T-helper 9 cell (primary cell): ENCODE results near the gene PLCB1.
"Not testable (repeated sequence)": the region's sequence is repeated elsewhere in the genome, so short reads cannot be mapped to it uniquely, and the experiment has no call there.

Experiments
- DNase-seq: peaks from one replicate; pipeline ENCODE4 v3.0.0-alpha.2; 2020

PLCB1 gene

GRCh38 chr20:8562356-8562755, 430.3 kb downstream of the PLCB1 start:
- DNase-seq: no peak

DNA sequence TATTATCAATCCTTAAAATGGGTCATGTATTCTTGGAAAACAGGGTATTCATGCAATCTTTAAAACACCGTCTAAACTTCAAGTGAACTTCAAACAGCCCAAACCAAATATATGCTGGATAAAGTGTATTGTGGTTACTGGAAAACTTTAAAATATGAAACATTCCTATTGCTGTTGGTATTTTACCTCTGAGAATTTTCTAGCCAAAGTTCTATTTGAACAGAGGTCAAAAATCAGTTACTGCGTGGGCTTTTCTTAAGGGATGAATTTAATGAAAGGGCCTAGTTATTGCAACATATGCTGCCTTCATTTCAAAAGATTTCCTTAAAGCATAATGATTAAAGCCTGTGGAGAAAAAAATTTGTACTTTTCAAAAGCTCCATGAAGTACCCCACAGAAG, 436.0 kb downstream of the PLCB1 start:
- no peak for DNase-seq

GRCh38 chr20:8569766-8570165, 437.7 kb downstream of the PLCB1 start:
- DNase-seq: no peak

GRCh38 chr20:8571611-8572010, 439.5 kb downstream of the PLCB1 start:
- no peak for DNase-seq

DNA sequence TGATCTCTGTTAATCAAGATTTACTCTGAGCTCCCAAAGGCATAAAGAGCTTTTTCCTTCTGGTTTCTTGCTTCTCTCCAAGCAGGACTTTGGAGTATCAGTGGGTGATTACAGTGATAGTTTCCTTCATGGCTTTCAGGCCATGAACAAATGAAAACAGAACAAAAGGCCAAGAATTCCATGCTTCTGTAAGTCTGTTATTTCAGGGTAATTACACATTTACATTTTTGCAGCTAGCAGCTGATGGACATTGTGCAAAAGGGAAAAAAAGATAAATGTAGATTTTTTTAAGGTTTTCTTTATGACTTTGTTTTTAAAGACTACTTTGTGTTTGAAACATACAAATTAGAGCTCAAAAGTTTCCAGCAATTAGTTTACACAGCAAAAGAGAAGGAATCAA, 441.6 kb downstream of the PLCB1 start:
- no peak for DNase-seq

GRCh38 chr20:8575114-8575513, 443.0 kb downstream of the PLCB1 start:
- no peak for DNase-seq

- no peak for DNase-seq
These were observed 446.2 kb downstream of the PLCB1 start for GRCh38 chr20:8578161-8578865.

- no peak for DNase-seq
These were observed 447.0 kb downstream of the PLCB1 start for GRCh38 chr20:8579035-8579434.

DNA sequence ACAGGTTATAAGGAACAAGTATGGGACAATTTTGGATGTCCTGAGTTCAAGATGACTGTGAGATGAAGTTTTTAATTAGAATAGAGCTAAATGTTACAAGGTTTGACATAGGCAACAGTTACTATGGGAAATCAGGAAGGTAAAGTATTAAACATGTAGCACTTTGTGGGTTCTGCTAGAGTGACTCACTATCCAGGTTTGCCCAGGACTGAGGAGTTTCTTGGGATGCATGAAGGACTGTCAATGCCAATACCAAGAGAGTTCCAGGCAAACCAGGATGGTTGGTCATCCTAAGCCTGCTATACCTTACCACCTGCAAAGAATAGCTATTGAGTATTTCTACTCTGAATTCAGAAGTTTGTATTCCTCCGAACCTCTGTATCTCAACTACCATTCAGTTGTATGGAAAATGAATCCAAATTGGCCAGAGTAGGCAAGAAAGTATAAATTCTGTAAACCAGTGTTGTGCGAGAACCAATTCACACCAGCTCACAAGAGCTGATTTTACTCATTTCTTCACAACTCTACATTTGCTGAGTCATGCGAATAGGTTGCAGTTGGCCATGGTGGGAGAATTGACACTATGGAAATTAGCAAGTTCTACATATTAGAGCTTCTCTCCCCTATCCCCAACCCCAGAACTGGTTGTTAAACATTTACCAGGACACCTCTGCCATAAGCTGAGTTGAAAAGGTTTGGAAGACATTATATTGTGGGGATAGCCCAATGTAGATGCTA, 449.5 kb downstream of the PLCB1 start:
- DNase-seq: no peak

DNA sequence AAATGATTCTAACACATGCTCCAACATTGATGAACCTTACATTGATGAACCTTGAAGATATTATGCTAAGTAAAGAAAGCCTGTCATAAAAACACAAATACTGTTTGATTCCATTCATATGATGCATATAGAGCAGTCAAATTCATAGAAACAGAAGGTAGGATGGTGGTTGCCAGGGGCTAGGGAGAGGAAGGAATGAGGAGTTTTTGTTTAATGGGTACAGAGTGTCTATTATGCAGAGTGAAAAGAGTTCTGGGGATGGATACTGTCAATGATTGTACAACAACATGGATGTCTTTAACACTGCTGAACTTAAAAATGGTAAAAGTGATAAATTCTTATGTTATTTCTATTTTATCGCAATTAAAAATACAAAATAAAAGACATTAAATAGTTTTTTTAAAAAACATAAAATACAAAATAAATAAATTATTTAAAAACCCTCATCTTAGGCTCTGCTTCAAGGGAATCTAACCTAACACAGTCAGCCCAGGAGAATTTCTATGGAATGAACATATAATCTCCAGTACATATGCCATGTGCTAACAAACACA, 451.0 kb downstream of the PLCB1 start:
- no peak for DNase-seq

DNA sequence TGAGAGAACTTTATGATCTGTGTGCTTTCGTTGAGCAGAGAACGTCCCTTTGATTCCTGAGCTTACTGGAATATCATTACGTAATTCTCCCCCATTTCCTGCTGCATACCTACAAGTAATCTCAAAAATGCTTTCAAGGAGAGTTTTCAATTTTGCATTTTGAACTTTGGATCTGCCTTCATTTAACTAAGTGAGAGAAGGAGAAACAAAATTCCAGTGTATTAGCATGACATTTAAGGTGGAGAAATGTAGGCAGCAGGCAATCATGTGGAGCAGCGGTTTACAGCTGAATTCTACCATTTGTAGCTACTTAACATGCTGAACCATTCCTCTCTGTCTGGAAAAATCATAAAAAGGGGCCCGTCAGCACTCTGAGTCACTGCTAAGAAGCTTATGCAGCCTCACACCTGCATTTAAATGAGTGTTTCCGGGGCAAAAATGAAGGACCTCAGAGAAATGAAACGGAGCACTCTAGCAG, 451.5 kb downstream of the PLCB1 start:
- no peak for DNase-seq

DNA sequence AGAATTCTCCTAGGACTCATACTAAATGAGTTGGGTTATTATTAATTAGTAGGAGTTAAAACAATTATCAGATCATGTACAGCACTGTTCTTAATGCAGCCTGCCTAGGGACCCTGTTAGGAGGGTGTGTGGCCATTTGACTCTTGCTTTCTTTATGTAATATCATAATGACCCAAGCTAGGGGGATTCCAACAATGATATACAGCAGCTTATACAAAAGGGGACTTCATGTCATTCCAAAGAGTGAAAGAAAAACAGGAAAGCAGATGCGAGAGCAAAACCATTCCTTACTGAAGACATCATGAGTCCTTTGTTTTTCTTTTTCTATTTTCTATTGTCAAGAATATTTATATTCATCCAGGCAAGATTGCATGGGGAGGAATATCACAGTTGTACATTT, 455.2 kb downstream of the PLCB1 start:
- DNase-seq: no peak

DNA sequence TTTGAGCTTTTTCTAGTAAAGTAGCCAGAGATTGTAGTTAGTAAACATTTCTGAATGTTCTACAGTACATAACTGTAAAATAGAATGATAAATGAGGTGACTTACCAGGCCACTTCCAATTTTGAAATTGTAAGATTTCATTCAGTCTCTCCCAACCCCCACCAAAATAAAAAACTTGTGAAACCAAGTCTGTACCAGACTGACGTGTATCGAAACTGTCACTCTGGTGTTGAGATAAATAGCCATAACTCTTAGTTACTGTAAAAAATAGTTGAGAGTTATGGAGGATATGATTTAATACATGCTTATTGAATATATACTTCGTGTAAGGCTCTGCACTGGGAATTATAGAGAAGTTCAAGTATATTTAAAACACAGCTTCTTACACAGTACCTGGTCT, 455.7 kb downstream of the PLCB1 start:
- no peak for DNase-seq

- DNase-seq: no peak
These were observed 457.9 kb downstream of the PLCB1 start for GRCh38 chr20:8589956-8590355.

GRCh38 chr20:8600910-8601541, 469.0 kb downstream of the PLCB1 start:
- DNase-seq: not testable (repeated sequence)

DNA sequence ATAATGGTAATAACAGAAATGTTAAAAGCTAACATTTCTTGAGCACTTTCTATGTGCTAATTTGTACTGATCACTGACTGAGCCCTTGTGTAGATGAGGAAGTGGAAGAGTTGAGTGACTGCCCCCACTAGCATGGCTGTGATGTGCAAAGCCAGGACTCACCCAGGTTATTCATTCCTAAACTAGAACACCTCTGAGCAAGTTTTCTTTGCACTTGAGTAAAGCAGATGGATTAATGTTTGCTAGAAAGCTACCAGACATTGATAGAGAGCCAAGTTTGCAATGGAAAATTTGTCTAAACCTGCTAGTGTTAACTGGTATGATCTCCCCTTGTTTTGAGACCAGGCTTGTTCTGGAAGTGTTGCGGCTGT, 469.5 kb downstream of the PLCB1 start:
- no peak for DNase-seq

DNA sequence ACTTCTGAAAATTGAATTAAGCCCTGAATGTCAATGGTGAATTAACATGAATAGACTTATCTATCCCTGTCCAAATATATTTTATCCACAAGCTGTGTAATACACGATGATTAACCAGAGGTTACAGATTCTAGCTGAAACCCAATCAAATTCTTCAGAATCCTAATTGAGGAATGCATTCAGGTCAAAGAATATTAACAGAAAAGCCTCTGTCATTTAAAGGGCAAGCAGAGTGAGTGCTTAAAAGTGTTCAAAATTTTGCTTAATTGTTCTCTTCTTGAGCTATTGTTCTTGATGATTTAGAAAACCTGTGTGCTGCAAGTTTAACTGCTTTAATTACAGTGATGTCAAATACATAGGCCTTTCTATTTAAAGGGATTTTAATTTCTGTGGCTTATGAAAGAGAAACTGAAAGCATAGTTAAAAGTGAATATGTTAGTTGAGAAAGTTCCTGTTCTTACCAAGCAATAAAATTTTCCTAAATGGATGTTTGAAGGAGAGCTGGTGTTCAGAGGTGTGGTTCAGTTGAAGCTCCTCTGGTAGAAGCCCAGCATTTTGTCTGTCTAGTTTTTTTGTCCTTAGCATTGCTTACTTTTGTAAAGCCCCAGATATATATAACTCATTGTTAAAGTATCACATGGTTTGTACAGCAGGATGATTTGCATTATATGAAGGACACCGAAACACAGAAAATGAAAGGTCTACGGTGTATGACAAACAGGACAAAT, 470.5 kb downstream of the PLCB1 start:
- no peak for DNase-seq

- no peak for DNase-seq
These were observed 476.4 kb downstream of the PLCB1 start for GRCh38 chr20:8608470-8608869.

- DNase-seq: no peak
These were observed 484.7 kb downstream of the PLCB1 start for GRCh38 chr20:8616792-8617191.

DNA sequence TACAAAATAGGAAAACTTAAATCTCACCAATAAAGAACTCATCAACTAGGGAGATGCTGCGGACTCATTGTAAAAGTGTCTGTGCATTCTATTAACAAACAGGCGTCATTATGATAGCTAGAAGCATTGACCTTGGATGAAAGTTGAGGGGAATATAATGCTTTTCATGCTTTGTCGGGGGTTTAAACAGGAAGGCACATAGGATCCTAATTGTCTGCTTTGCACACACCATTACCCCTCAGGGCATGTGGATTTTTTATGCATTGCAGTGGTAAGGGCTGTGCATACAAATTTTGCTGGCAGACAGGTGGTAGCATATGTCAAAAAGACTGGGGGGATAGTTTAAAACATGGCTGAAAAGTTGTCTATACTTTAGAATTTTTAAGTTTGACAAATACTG, 488.9 kb downstream of the PLCB1 start:
- no peak for DNase-seq

- no peak for DNase-seq
These were observed 492.0 kb downstream of the PLCB1 start for GRCh38 chr20:8624046-8624445.

DNA sequence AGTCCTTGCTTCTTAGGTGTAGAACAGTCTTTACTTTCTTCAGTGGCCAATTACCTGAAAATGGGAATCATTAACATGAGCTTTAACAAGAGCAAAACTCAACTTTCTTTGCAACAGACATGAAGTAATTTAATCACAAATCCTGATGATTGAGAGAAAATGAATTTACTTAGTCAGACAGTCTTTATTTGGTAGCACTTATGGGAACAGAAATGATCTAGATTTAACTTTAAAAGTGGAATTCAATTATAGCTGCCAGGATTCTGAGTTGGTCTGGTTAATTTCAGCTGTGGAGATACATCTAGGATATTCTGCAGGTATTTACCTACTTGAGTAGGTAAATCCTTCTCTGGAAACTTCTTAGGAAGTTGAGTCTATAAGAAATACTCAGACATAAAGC, 492.6 kb downstream of the PLCB1 start:
- no peak for DNase-seq
